ENCODE measurements around the gene RUSF1. TPM values are rescaled to one million over a fixed set of nuclear protein-coding genes. Genes with fewer than 3 reads are reported as not detected.

Gene RUSF1
- total RNA-seq, 4 donors from 2014 or later = 65.2 to 124 (median 110) TPM

DNA sequence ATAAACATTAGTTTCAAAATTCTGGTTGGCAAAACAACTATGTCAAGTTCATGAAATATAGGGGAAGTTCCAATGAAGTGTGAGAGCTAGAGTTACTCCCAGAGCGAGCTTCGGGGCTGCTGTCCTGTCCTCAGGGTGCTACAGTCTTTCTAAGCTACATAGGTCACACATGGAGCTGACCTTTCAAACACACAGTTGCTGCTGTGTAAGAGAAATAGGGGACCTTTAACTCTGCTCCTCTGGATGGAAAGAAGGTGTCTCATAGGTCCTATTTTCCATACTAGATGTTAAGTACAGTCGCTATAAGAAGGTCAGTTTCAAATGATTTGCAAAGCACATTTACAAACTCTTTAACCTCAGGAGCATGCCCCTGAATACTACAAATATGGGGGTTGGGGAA lies 13.2 kb upstream of the RUSF1 start:
- no peak for TF ChIP-seq POLR2A (IDR thresholded peaks at IDR 0.05)
- TF ChIP-seq, protein P1, sequence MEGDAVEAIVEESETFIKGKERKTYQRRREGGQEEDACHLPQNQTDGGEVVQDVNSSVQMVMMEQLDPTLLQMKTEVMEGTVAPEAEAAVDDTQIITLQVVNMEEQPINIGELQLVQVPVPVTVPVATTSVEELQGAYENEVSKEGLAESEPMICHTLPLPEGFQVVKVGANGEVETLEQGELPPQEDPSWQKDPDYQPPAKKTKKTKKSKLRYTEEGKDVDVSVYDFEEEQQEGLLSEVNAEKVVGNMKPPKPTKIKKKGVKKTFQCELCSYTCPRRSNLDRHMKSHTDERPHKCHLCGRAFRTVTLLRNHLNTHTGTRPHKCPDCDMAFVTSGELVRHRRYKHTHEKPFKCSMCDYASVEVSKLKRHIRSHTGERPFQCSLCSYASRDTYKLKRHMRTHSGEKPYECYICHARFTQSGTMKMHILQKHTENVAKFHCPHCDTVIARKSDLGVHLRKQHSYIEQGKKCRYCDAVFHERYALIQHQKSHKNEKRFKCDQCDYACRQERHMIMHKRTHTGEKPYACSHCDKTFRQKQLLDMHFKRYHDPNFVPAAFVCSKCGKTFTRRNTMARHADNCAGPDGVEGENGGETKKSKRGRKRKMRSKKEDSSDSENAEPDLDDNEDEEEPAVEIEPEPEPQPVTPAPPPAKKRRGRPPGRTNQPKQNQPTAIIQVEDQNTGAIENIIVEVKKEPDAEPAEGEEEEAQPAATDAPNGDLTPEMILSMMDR (IDR thresholded peaks at IDR 0.05) = no peak
- DNase-seq = no peak
- Histone ChIP-seq H3K27me3 (no peaks in the 10 kb centered on the region), H3K36me3 (no peaks in the 10 kb centered on the region), H3K4me3 (no peak overlapping the region), H3K4me1 (no peaks in the 10 kb centered on the region), H3K9me3 (no peaks in the 10 kb centered on the region), H3K27ac (no peak overlapping the region)

DNA sequence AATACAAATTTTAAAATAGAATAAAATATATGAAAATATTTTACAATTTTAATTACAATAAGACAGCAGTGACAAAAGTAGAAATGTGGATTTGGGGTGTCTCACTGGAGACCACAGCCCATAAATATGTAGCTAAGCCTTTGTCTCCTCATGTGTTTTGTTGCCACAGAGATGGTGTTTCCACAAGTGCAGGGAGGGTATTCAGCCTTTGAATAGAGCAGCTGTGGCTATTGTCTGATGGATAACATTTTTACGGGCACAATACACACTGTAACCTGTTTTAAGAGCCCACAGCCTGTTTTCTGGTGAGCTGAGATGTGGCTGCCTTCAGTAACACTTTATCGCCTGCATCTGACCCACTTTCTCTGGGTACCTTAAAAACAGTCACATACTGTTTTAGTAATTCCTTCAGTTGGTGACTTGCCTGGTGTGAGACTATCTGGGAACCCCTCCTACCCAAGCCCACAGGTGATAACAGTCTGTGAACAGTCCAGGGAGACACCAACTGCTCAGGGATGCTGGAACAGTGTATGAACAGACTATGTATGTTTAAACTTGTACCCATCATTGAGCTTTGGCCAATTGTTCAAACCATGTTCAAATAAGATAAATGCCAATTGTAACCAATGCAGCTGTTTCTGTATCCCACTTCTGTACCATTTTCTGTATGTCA lies 11.7 kb upstream of the RUSF1 start:
- H3K9me3 ChIP-seq = no peaks in the 10 kb centered on the region
- no peak overlapping the region for H3K27ac ChIP-seq
- no peaks in the 10 kb centered on the region for H3K27me3 ChIP-seq
- no peaks in the 10 kb centered on the region for H3K4me1 ChIP-seq
- H3K36me3 ChIP-seq = no peaks in the 10 kb centered on the region
- TF ChIP-seq, protein P1 (IDR thresholded peaks at IDR 0.05) = no peak
- no peak for TF ChIP-seq POLR2A (IDR thresholded peaks at IDR 0.05)
- DNase-seq = no peak
- no peak overlapping the region for H3K4me3 ChIP-seq

DNA sequence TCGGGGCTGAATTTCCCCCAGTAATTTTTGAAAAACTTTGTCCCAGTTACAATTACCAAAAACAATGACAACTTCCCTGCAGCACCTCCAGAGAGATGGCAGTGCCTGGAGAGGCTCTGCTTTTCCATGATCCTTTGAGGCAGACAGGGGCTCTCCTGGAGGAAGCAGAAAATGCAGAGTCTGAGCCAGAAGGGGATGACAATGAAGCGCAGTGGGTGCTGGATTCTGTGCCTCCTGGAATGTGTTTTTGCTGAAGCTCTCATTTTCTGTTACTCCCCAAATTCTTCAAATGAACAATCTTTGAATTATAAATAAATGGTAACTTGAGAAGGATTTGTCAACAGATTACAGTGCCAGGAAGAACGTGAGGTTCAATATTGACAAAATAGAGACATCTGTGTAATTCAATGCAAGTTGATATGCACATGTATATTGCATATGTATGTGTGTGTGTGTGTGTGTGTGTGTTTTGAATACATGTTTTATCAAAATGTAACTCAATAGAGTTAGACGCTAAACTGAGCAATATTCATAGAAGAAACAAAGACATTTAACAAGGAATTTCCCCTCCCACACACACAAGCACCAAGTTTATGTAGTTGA lies 9.7 kb upstream of the RUSF1 start:
- TF ChIP-seq, protein P1 (IDR thresholded peaks at IDR 0.05) = no peak
- no peak for TF ChIP-seq POLR2A (IDR thresholded peaks at IDR 0.05)
- Histone ChIP-seq H3K36me3 (no peaks in the 10 kb centered on the region), H3K27ac (no peak overlapping the region), H3K27me3 (no peaks in the 10 kb centered on the region), H3K9me3 (no peaks in the 10 kb centered on the region), H3K4me1 (no peaks in the 10 kb centered on the region), H3K4me3 (no peak overlapping the region)
- DNase-seq = no peak

DNA sequence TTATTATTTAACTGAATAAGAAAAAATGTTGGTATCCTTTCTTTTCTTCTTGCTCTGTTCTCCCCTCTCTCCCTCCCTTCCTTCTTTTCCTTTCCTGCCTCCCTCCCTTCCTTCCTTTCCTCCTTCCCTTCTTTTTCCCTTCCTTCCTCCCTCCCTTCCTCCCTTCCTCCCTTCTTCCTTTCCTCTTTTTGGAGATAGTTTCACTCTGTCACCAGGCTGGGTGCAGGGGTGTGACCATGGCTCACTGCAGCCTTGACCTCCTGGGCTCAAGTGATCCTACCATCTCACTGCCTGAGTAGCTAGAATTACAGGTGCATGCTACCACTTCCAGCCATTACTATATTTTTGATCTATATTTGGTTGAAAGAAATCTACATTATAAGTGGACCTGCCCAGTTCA lies 5.7 kb upstream of the RUSF1 start:
- Histone ChIP-seq H3K27me3 (no peaks in the 10 kb centered on the region), H3K4me3 (no peak overlapping the region), H3K27ac (no peak overlapping the region), H3K4me1 (no peaks in the 10 kb centered on the region), H3K9me3 (no peaks in the 10 kb centered on the region), H3K36me3 (no peaks in the 10 kb centered on the region)
- no peak for DNase-seq
- TF ChIP-seq, protein P1 (IDR thresholded peaks at IDR 0.05) = no peak

DNA sequence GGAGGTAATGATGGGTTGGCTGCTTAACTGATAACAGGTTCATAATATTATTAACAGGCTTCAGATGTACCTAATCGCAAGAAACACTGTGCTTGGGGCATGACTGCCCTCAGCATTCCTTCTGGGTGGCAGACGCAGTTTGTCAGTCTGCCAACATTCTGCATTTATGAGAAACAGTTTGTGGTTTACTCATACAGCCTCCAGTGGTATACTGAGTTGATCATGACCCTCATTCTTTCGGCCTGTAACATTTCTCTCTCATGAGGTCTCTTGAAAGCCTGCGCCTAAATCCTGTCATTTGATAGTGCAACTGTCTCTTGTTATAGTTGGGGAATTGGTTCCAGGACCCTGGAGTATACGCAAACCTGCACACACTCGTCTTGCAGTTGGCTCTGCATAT lies 4.9 kb upstream of the RUSF1 start:
- no peak for DNase-seq
- no peak overlapping the region for H3K27ac ChIP-seq
- no peak for TF ChIP-seq POLR2A (IDR thresholded peaks at IDR 0.05)
- TF ChIP-seq, protein P1 (IDR thresholded peaks at IDR 0.05) = no peak
- H3K4me3 ChIP-seq = no peak overlapping the region
- H3K27me3 ChIP-seq = no peaks in the 10 kb centered on the region
- H3K9me3 ChIP-seq = no peaks in the 10 kb centered on the region
- H3K4me1 ChIP-seq = no peaks in the 10 kb centered on the region
- no peaks in the 10 kb centered on the region for H3K36me3 ChIP-seq
